Body of pancreas (tissue), 4 donors: Measurements from ENCODE around the gene ATP11C.

Experiments
- POLR2A ChIP-seq, 3 donors: fragments of 450-650 bp; IDR thresholded peaks; one replicate each; pipeline ENCODE4 v1.6.1; 2016; ENCODE audit warnings: antibody characterized with exemption in 3 of 3, mild to moderate bottlenecking in 2 of 3
- TF ChIP-seq, protein P1 (sequence below), 7 experiments: fragments of 450-650 bp in 4 of 7; fragments of 200-600 bp in 3 of 7; sonication (generic) in 3 of 7; IDR thresholded peaks; one replicate each; pipeline ENCODE4 v1.5.1; 2016 to 2019; ENCODE audit warnings: antibody characterized with exemption in 7 of 7

DNA sequence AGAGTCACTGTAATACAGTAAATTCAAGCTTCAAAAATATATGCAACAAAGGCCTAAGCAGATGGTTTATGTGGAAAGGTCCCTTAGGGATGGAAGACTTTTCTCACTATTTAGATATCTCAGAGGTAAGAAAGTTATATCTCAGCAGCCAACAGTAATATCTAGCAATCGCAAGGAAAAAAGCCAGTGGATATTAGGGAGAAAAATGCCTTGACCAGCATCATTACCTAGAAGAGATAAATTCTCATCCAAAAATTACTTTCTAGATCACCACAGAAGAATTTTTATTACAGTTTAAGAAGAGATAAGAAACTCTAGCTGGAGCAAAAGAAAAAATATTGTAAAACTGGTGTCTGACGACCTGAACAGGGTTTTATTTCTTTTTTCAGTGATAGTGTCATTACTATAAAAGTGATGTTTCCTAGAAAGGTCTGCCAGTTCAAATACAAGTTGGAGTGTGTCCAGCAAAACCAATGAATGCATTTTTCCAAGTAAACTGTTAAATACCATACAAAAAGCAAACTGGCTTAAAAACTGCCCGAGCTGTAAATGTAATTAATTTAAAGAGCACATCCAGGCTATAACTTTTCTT, 100.0 kb downstream of the ATP11C start:
- TF ChIP-seq, protein P1, sequence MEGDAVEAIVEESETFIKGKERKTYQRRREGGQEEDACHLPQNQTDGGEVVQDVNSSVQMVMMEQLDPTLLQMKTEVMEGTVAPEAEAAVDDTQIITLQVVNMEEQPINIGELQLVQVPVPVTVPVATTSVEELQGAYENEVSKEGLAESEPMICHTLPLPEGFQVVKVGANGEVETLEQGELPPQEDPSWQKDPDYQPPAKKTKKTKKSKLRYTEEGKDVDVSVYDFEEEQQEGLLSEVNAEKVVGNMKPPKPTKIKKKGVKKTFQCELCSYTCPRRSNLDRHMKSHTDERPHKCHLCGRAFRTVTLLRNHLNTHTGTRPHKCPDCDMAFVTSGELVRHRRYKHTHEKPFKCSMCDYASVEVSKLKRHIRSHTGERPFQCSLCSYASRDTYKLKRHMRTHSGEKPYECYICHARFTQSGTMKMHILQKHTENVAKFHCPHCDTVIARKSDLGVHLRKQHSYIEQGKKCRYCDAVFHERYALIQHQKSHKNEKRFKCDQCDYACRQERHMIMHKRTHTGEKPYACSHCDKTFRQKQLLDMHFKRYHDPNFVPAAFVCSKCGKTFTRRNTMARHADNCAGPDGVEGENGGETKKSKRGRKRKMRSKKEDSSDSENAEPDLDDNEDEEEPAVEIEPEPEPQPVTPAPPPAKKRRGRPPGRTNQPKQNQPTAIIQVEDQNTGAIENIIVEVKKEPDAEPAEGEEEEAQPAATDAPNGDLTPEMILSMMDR (IDR thresholded peaks at IDR 0.05): no peak
- TF ChIP-seq POLR2A (IDR thresholded peaks at IDR 0.05): no peak
